Smooth muscle cell (in vitro differentiated cells): Measurements from ENCODE around the gene DDX10. TPM values are rescaled to one million over a fixed set of nuclear protein-coding genes. Genes with fewer than 3 reads are reported as not detected.
"Not testable (repeated sequence)": the region's sequence is repeated elsewhere in the genome, so short reads cannot be mapped to it uniquely, and the experiment has no call there.

Experiments
- DNase-seq: peaks from one replicate; lab custom pipeline; 2025; ENCODE audit not compliant: unreplicated experiment; lab: John Stamatoyannopoulos, UW
- H2AFZ ChIP-seq: fragments of 200-600 bp; sonication (generic); 2 replicates; pipeline ENCODE4 v1.6.0; 2016; ENCODE audit warnings: antibody characterized with exemption, low read depth, mild to moderate bottlenecking
- H3F3A ChIP-seq: fragments of 200-600 bp; sonication (generic); 2 replicates; pipeline ENCODE4 v1.6.0; 2017; ENCODE audit warnings: antibody characterized with exemption, low read depth
- H3K27ac ChIP-seq: fragments of 200-600 bp; sonication (generic); 2 replicates; pipeline ENCODE4 v1.5.1; 2016; ENCODE audit warnings: low read depth, mild to moderate bottlenecking
- H3K27me3 ChIP-seq: fragments of 200-600 bp; sonication (generic); 2 replicates; pipeline ENCODE4 v1.6.1; 2016; ENCODE audit warnings: low read depth, mild to moderate bottlenecking
- H3K36me3 ChIP-seq: fragments of 200-600 bp; sonication (generic); 2 replicates; pipeline ENCODE4 v1.5.1; 2016; ENCODE audit warnings: low read depth
- H3K4me1 ChIP-seq: fragments of 200-600 bp; sonication (generic); 2 replicates; pipeline ENCODE4 v1.5.1; 2016; ENCODE audit warnings: low read depth
- H3K4me2 ChIP-seq: fragments of 200-600 bp; sonication (generic); 2 replicates; pipeline ENCODE4 v1.6.0; 2016; ENCODE audit warnings: mild to moderate bottlenecking
- H3K4me3 ChIP-seq: fragments of 200-600 bp; sonication (generic); 2 replicates; pipeline ENCODE4 v1.5.1; 2016; ENCODE audit warnings: mild to moderate bottlenecking
- H3K79me2 ChIP-seq: fragments of 200-600 bp; sonication (generic); 2 replicates; pipeline ENCODE4 v1.6.0; 2016; ENCODE audit warnings: low read depth, mild to moderate bottlenecking
- H3K9ac ChIP-seq: fragments of 200-600 bp; sonication (generic); 2 replicates; pipeline ENCODE4 v1.6.0; 2016; ENCODE audit warnings: low read depth
- H3K9me3 ChIP-seq: fragments of 200-600 bp; sonication (generic); replicated peaks from 2 replicates; pipeline ENCODE4 v1.5.1; 2016; ENCODE audit warnings: low read depth
- H4K20me1 ChIP-seq: fragments of 200-600 bp; sonication (generic); 2 replicates; pipeline ENCODE4 v1.6.0; 2016; ENCODE audit warnings: low read depth
- WGBS: methylation state at CpG from one replicate; pipeline ENCODE4 v1.1.7; 2016; ENCODE audit warnings: low lambda C conversion rate; 5-methylcytosine and 5-hydroxymethylcytosine counted together
- polyA plus RNA-seq: library from polyadenylated mRNA; unstranded; fragments of >200 nt; fragmentation: Nextera tagmentation; extraction: Ambion mirVana; gene quantifications from 2 replicates; pipeline ENCODE4 v1.2.1, GENCODE V29; 2016
- total RNA-seq: library from RNA; depleted of rRNA; stranded (reverse); fragments of >200 nt; gene quantifications from 2 replicates; pipeline ENCODE4 v1.2.3, GENCODE V29; 2014
- TF ChIP-seq, protein P1 (sequence below): fragments of 200-600 bp; sonication (generic); IDR thresholded peaks from 2 replicates; pipeline ENCODE4 v1.5.1; 2017; ENCODE audit warnings: borderline replicate concordance, mild to moderate bottlenecking, antibody characterized with exemption; ENCODE audit not compliant: insufficient read depth, poor library complexity, severe bottlenecking

DDX10 gene
- total and polyA plus RNA-seq, 2 experiments from 2014 or later = 7.3 to 15.7 TPM

GRCh38 chr11:108632041-108632704 lies 32.7 kb upstream of the DDX10 start:
- no peaks in the 10 kb centered on the region for H3K79me2 ChIP-seq
- H3K4me1 ChIP-seq = no peaks in the 10 kb centered on the region
- H3F3A ChIP-seq = no peaks in the 10 kb centered on the region
- H3K4me2 ChIP-seq = no peak overlapping the region
- no peaks in the 10 kb centered on the region for H4K20me1 ChIP-seq
- 87% methylated on average over 2 of the region's 2 CpGs for WGBS
- no peak overlapping the region for H3K9ac ChIP-seq
- TF ChIP-seq, protein P1, sequence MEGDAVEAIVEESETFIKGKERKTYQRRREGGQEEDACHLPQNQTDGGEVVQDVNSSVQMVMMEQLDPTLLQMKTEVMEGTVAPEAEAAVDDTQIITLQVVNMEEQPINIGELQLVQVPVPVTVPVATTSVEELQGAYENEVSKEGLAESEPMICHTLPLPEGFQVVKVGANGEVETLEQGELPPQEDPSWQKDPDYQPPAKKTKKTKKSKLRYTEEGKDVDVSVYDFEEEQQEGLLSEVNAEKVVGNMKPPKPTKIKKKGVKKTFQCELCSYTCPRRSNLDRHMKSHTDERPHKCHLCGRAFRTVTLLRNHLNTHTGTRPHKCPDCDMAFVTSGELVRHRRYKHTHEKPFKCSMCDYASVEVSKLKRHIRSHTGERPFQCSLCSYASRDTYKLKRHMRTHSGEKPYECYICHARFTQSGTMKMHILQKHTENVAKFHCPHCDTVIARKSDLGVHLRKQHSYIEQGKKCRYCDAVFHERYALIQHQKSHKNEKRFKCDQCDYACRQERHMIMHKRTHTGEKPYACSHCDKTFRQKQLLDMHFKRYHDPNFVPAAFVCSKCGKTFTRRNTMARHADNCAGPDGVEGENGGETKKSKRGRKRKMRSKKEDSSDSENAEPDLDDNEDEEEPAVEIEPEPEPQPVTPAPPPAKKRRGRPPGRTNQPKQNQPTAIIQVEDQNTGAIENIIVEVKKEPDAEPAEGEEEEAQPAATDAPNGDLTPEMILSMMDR = no peak
- no peak overlapping the region for H3K4me3 ChIP-seq
- no peaks in the 10 kb centered on the region for H3K27me3 ChIP-seq
- H2AFZ ChIP-seq = peak overlapping the region; percentile 17
- H3K9me3 ChIP-seq = no peaks in the 10 kb centered on the region
- H3K36me3 ChIP-seq = no peaks in the 10 kb centered on the region
- no peak overlapping the region for H3K27ac ChIP-seq
- no peak for DNase-seq

DNA sequence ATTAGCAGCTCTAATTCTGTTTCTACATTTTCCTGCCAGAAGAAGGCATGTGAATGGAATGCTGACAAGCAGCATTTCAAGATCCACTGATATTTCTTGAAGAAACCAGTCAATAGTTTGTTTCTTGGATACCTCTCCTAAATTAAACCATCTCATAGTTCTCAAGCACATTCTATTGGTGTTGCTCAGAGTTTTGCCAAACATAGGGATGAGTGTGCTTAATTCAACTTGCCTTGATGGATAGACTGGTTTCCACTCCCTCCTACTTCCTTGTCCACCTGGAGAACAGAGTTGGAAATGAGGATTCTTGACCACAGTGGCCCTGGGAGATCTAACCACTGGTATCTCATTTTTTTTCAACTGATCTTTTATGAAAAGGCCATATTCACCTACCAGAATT lies 29.8 kb upstream of the DDX10 start:
- TF ChIP-seq, protein P1 = no peak
- Histone ChIP-seq H3K9ac (no peak overlapping the region), H3K4me2 (no peak overlapping the region), H3K4me1 (no peaks in the 10 kb centered on the region), H3K79me2 (no peaks in the 10 kb centered on the region), H3F3A (no peaks in the 10 kb centered on the region), H3K27me3 (no peaks in the 10 kb centered on the region), H2AFZ (no peak overlapping the region), H3K36me3 (no peaks in the 10 kb centered on the region), H3K4me3 (no peak overlapping the region), H3K27ac (peak overlapping the region; percentile 54), H3K9me3 (no peaks in the 10 kb centered on the region), H4K20me1 (no peaks in the 10 kb centered on the region)
- DNase-seq = no peak

DNA sequence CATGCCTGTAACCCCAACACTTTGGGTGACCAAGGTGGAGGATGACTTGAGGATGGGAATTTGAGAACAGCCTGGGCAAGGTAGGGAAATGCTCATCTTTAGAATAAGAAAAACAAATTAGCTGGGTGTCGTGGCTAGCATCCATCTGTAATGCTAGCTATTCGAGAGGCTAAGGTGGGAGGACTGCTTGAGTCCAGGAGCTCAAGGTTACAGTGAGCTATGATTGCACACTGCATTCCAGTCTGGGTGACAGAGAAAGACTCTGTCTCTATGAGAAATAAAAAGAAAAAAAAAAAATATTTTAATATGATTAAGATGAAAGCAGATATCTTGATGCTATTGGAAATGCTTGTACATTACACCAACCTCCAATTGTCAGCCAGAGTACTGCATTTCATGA lies 28.6 kb upstream of the DDX10 start:
- Histone ChIP-seq H3K27ac (no peak overlapping the region), H3K9me3 (no peaks in the 10 kb centered on the region), H3K9ac (no peak overlapping the region), H3K4me1 (no peaks in the 10 kb centered on the region), H3K27me3 (no peaks in the 10 kb centered on the region), H3K4me2 (no peak overlapping the region), H3K79me2 (no peaks in the 10 kb centered on the region), H3F3A (no peaks in the 10 kb centered on the region), H4K20me1 (no peaks in the 10 kb centered on the region), H3K36me3 (no peaks in the 10 kb centered on the region), H2AFZ (no peak overlapping the region), H3K4me3 (no peak overlapping the region)
- WGBS = 87% methylated on average over 2 of the region's 2 CpGs
- DNase-seq = no peak
- TF ChIP-seq, protein P1 = no peak

GRCh38 chr11:108639146-108639545 lies 25.7 kb upstream of the DDX10 start:
- Histone ChIP-seq H3K9ac (no peak overlapping the region), H3K4me3 (no peak overlapping the region), H3K9me3 (no peaks in the 10 kb centered on the region), H4K20me1 (no peaks in the 10 kb centered on the region), H3K27ac (no peak overlapping the region), H3K4me2 (no peak overlapping the region), H2AFZ (no peak overlapping the region), H3K36me3 (no peaks in the 10 kb centered on the region), H3K79me2 (no peaks in the 10 kb centered on the region), H3K4me1 (no peaks in the 10 kb centered on the region), H3F3A (no peaks in the 10 kb centered on the region), H3K27me3 (no peaks in the 10 kb centered on the region)
- no peak for DNase-seq
- TF ChIP-seq, protein P1 = no peak
- WGBS = 91% methylated on average over 1 of the region's 1 CpG

GRCh38 chr11:108641752-108642151 lies 23.1 kb upstream of the DDX10 start:
- not testable (repeated sequence) for H3K79me2 ChIP-seq, H3K4me1 ChIP-seq, DNase-seq, H3K4me2 ChIP-seq, H3K27ac ChIP-seq, H3K36me3 ChIP-seq, H3K9me3 ChIP-seq, H3K4me3 ChIP-seq, H3F3A ChIP-seq, H4K20me1 ChIP-seq, H3K27me3 ChIP-seq, H3K9ac ChIP-seq, H2AFZ ChIP-seq
- 89% methylated on average over 1 of the region's 1 CpG for WGBS
